Measurements from ENCODE around the gene TTC27.
A peak's percentile ranks its signal among the peaks of the same experiment; 100 is the strongest.
"Not testable (repeated sequence)": the region's sequence is repeated elsewhere in the genome, so short reads cannot be mapped to it uniquely, and the experiment has no call there.

TTC27 gene

DNA sequence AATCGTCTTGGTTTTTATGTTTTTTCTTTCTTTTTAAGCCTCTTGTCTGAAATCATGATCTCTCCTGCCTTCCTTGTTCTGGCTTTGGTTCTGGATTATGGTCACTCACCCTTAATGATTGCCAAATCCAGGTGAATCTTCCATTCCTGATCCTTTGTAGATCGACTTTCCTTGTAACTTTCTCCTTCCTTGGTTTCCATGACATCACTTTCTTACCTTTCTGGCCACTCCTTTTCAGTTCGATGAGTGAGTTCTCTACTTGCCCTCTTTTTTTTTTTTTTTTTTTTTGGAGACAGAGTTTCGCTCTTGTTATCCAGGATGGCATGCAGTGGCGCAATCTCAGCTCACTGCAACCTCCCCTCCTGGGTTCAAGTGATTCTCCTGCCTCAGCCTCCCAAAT is 179.8 kb downstream of the TTC27 start:
- no peak for DNase-seq (ENCODE audit: low spot score)

DNA sequence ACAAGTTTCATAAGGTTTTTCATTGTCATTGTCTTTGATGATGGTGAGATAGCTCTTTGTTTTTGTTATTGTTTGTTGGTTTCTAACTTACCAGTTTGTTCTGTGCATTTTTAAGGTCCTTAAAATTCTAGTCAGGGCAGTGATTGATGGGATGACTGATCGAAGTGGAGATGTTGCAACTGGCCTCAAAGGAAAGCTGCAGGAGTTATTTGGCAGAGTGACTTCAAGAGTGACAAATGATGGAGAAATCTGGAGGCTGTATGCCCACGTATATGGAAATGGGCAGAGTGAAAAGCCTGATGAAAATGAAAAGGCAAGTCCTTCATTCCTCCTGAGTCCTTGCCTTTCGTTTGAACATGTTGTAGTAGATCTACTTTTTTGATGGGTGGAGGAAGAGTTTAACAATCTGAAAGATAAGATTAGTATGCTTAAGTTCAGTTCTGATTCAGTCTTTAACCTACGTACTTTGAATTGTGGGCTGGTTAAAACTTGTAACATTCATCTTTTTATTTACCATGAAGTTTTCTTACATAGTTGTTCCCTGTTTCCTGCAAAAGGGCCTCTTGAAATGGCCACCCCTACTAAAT is 183.2 kb downstream of the TTC27 start:
- DNase-seq (ENCODE audit: low spot score): peak; percentile 12

DNA sequence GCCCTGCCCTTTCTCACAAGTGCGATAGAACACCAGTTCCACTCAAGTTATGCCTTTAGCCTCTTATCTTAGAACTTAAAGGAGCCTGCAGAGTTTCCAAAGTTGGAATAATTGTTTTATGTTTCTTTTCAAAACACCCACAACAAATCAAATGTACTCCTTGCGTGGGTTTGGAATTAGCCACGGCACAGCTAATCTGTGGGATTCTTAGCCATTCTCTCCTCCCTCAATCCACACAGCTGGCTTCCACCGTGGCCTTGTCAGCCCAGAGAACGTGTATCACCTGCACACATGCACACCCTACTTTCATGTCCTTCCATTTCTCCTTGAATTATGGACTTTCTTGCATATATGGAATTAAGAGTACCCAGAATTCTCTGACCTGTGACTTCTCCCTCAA is 183.8 kb downstream of the TTC27 start:
- DNase-seq (ENCODE audit: low spot score): no peak

DNA sequence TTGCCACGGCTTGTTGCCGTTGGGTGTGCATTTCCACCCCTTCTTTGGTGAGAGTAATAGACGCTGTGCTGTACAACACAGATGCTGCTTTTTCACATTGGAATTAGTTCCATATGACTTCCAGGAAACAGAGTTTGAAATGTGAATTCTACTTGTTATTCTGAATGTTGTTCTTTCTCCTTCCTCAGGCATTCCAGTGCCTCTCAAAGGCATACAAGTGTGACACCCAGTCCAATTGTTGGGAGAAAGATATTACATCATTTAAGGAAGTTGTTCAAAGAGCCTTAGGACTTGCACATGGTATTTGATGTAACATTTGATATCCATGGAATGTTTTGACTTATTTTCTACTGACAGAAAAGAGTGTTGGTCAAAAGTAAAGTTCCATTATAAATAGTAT is 184.5 kb downstream of the TTC27 start:
- DNase-seq (ENCODE audit: low spot score): peak; percentile 35

DNA sequence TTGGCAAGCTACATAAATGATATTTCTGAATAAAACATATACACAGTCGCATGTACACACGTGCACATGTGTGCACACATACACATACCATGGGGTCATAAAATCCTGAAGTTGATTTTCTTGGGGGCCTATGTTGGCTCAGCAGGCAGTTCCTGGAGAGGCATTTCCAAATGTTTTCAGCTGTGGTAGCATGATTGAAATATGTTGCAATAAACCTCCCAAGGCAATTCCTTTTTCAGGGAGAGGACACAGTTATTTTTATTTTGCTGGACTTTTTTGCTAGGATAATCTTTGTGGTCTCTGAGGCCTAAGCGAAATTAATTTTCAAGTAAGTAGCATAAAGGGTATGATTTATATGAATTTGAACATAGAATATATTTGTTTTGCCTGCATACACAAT is 192.2 kb downstream of the TTC27 start:
- no peak for DNase-seq (ENCODE audit: low spot score)

DNA sequence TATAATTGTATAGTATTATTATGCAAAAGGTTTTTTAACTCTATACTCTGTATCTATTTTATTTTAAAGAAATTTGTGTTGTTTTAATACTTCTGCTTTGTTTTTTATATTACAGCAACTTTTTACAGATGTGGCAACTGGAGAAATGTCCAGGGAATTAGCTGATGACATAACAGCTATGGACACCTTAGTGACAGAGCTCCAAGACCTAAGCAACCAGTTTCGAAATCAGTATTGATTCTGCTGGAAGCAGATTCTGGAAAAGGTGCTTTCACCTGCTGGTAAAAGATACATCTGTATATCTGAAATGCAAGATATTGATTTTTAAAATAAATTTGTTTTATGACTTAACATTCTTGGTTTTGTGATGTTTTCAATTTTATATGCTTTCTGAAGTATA is 192.9 kb downstream of the TTC27 start:
- DNase-seq (ENCODE audit: low spot score): no peak

DNA sequence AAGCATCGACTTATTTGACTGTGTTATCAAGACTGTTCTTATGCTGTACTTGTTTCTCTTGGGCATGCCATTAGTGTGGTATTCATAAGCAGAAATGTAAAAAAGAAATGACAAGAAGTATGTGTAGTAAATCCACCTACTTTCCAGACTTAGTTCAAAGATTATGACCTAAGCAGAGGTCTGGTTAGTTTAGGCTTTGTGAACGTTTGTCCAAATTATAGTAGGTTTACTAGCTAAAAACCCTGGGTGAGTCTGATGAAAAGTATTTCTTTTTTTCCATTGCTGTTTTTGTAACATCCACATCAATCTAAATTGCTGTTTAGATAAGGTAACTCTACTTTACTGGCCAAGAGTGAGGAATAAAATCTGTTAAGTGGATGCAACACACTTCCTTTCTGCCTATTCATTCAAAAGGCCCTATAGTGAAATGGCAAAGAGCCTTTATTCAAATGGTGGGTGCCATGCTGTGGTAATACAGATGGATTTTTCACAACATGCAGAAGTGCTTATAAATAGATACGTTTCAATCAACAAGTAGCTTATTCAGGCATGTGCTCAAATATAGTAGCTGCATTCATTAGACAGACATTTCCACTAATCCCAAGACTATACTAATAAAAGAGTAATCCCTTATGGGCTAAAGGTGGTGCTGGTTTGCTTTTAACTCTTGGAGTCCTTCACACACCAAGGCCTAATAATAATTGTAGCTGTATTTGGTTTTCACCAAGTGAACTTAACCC is 196.4 kb downstream of the TTC27 start:
- no peak for DNase-seq (ENCODE audit: low spot score)

DNA sequence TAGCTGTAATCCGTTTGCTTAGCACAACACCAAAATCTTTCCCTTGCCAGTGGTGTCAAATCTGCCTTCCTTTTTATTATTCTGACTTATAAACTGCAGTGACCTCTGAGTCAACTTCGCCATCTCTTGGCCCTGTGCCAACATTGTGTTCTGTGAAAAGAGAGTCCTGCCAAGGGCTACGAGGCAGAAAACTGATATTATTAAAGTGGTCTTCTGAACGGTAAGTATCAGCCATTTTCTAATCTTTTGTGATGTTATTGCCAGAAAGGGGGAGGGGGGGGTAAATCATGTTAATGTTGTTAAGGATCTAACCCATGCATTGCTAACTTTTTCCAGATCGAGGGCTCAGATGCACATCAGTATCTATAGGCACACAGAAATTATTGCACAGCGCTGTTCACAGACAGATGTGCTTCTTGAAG is 197.5 kb downstream of the TTC27 start:
- no peak for DNase-seq (ENCODE audit: low spot score)

DNA sequence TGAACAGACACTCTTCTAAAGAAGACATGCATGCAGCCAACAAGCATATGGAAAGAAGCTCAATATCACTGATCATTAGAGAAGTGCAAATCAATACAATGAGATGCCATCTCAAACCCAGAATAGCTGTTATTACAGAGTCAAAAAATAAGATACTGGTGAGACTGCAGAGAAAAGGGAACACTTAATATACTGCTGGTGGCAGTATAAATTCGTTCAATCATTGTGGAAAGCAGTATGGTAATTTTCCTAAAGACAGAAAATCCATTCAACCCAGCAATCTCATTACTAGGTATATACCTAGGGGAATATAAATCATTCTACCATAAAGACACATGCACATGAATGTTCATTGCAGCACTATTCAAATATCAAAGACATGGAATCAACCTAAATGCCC is 202.3 kb downstream of the TTC27 start:
- DNase-seq (ENCODE audit: low spot score): no peak

DNA sequence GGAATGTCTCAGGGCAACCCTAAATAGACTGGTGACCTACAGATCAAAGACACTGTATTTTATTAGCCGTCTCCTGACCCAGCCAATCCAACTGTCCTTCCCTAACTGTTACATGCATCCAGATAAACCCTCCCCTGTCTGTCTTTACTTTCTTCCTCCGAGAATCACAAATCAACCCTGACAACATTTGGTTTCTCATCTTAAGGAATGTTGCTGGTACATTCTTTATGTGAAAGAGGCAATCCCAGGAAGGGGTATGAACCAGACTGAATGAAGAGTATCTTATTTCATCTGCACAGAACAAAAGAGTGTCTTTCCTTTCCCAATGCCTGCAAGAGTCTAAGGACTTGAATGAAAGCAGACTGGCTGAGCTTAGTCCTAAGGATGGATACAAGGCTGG is 205.0 kb downstream of the TTC27 start:
- DNase-seq (ENCODE audit: low spot score): peak; percentile 22

DNA sequence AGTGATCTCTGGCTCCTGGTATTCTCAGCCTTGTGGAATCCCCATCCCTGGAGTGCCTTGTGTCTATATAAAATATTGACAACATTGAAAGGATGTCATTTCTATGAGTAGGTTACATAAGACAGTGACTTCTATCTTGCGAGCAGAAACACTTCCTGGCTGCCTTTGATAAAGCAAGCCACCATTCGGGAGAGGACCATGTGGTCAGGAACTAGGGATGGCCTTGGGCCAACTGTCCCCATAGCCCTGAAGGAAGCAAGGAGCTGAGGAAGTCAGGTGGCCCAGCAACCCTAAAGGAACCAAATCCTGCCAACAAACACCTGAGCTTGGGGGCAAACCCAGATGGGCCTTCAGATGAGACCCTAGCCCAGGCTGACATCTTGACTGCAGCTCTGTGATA is 205.9 kb downstream of the TTC27 start:
- DNase-seq (ENCODE audit: low spot score): no peak

DNA sequence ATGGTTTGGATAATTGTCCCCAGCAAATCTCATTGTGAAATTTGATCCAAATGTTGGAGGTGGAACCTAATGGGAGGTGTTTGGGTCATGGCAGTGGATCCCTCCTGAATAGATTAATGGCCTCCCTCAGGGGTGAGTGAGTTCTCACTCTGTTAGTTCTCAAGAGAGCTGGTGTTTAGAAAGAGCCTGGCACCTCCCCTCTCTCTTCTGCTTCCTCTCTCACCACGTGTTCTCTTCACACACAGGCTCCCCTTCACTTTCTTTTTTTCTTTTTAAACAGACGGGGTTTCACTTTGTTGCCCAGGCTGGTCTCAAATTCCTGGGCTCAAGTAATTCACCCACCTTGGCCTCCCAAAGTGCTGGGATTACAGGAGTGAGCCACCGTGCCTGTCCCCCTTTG is 207.3 kb downstream of the TTC27 start:
- no peak for DNase-seq (ENCODE audit: low spot score)

DNA sequence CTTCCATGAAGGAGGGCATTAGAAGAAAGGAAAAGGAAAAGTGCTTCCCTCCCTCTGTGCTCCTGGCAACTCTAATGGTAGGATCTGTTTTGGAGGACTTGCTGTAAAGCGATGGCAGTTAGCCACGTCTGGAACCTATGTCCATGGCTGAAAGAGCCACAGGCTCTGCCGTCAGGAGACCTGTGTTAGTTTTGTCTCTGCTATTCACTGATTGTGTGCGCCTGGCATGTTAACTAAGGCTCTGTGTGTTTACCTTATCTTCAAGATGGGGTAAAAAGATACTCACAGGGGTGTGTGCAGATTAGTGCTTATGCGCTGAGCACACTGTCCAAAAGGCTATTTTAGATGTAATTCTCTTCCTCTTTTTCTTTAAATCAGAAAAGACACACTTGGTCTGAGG is 209.1 kb downstream of the TTC27 start:
- no peak for DNase-seq (ENCODE audit: low spot score)

DNA sequence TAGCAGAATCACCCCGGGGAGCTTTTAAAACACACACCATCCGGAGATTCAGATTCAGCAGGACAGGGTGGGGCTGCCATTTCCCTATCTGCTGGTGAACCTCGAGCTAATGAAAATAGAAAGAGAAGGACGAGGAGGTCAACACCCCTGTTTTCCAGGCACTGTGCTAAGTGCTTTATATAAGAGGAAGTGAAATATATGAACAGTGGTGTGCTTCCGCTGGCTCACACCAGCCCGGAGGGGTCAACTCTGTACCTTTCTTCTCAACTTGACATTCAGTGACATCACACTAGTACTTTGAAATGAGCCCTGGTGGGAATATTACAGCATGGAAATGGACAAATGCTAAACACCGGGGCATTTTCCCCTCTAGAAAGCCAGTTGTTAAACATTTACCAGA is 210.6 kb downstream of the TTC27 start:
- DNase-seq (ENCODE audit: low spot score): no peak

DNA sequence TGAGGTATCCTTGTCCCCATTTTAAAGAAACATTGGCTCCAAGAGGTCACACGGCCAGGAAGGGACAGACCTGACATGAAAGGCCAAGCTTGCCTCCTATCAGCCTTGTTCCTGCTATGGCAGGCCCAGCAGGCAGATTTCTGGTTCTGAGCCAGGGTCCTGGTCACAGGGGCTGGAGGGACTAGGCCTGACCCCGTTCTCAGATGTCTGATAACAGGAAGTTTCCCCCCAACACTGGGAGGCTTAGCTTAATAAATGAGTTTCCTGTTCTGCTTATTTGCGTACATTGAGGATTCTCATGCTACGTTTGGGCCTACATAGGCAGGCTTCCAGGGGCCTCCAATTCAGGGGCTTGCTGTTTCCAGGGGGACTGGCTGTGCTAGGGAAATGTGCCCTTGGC is 211.1 kb downstream of the TTC27 start:
- no peak for DNase-seq (ENCODE audit: low spot score)

DNA sequence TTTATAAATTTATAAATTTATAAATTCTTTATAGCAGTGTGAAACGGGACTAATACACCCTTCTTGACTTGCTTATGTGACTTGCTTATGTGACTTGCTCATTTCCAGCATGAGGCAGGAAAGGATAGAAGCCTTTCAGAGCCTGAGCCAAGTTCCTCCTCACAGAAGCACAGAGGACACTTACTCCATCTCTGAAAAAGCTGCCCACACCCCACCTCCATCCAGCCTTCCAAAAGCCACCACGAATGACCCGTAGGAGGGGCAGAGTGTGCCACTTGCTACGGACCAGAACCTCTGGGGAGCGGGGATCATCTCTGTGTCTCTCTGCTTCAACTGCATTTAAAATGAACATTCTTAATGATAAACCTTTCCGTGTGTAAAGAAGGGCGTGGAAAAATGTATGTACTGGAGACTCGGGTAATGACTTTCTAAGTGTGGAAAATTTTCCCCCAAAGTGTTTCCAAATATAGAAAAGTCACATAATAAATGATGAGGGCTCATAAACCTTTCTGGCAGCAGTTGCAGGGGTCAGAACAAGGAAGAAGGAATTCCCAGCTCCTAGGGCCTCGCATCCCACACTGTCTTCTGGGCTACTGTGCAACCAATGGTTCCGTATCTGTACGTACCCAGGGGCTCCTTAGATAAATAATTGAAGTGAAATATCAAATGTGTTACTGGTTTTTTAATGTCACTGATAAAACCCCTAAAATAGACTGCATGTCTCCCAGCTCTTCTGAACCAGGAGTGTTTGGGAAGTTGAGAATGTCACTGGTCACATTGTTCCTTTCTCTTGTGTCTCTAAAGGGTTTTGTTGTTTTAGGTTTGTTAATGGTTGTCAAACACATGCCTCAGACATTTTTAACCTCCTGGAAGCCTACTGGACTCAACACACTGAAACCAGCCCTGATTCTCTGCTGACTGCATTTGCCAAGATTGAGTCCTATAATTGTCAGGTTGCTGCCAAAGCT is 214.4 kb downstream of the TTC27 start:
- no peak for DNase-seq (ENCODE audit: low spot score)

DNA sequence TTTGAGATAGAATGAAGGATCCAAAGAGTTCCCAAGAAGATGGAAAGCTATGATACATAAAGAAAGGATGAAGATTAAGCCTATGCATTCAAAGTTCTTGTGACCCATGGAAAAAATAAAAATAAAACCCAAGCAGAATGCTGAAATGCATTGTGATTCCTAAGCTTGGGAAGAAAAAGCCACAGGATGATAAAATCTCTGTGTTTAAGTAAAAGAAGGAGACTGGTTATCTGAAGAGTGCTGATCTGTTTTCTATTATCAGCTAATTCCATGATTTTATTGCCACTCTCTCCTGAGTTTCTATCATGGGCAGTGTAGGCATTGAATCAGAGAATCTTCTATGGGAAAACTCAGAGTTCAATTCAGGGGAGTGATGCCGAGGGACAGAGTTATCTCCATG is 215.8 kb downstream of the TTC27 start:
- DNase-seq (ENCODE audit: low spot score): no peak

DNA sequence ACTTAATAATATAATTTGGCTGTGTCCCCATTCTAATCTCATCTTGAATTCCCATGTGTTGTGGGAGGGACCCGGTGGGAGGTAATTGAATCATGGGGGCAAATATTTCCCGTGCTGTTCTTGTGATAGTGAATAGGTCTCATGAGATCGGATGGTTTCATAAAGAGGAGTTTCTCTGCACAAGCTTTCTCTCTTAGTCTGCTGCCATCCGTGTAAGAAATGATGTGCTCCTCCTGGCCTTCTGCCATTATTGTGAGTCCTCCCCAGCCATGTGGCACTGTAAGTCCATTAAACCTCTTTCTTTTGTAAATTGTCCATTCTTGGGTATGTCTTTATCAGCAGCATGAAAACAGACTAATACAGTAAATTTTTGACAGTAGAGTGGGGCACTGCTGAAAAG is 216.4 kb downstream of the TTC27 start:
- DNase-seq (ENCODE audit: low spot score): no peak

DNA sequence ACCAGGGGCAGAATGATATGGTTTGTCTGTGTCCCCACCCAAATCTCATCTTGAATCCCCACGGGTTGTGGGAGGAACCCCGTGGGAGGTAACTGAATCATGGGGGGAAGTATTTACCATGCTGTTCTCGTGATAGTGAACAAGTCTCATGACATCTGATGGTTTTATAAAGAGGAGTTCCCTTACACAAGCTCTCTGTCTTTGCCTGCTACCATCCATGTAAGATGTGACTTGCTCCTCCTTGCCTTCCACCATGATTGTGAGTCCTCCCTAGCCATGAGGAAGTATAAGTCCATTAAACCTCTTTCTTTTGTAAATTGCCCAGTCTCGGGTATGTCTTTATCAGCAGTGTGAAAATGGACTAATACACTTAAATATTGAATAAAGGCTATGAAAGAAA is 218.4 kb downstream of the TTC27 start:
- DNase-seq (ENCODE audit: low spot score): not testable (repeated sequence)

DNA sequence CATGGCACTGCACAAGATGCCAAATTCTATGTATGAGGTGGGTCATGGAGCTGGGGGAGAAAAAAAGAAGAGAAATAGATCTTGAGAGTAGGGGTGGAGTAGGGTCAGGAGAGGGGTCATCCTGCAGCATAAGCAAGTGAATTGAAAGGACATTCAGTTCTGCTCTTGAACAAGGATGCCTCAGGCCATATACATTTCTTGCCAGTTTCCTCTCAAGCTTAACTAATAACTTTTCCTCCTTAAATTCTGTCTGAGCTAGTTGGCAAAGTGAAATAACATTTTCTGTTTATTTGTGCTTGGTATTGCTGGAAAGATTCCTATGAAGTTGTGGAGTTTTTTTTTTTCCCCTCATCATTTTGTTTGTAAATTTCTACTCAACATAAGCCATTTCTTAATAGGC is 219.9 kb downstream of the TTC27 start:
- DNase-seq (ENCODE audit: low spot score): no peak

DNA sequence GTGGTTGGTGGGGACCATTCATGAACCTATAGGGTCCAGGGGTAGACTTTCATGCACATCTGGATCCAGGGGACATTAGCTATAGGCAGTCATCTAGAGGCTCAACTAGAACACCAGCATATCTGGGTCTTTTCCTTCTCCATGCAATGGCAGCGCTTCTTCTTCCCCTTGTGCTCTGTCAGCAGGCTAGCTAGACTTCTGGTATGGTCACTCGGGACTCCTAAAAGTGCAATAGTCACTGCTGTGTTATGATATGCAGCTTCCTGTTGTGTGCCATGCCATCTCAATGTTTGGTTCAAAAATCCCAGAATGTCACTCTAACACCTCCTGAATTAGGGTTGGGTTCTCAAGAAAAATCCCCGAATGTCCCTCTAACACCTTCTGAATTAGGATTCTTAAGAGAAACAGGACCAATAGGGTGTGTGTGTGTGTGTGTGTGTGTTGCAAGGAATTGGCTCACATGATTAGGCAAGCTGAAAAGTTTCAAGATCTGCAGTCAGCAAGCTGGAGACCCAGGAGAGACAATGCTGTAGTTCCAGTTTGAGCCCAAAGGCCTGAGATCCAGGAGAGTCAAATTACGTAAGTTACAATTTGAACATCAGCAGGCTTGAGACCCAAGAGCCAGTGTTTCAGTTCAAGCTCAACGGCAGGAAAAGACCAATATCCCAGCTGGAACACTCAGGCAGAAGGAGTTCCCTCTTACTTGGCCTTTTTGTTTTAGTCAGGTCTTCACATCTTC is 221.8 kb downstream of the TTC27 start:
- DNase-seq (ENCODE audit: low spot score): no peak

DNA sequence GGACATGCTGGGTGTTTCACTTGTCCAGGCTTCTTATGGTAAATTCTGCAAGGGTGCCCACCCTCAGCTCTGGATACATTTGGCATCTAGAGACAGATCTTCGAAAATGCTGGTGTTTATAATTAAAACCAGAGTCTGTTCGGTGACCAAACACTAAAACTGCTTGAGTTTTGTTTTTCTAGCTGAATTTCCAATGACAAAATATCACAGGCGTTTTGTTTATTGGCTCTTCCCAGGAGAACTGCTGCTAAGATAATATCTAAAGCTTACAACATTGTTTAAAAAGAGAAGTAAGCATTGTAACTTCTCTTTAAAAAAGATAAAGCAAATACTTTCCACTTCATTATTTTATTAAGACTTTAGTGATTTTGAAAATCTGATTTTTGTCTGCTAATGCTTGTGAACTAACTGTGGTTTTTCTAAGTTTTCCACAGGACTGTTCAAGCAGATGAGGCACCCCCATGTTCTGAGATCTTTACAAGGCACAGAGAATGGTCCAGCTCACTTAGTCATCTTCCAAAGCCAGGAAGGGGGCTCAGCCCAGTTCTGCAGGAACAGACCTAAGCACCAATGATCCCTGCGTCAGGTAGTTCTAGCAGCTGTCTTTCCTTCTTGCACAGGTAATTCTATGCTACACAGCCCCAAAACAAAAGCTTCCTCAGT is 224.1 kb downstream of the TTC27 start:
- DNase-seq (ENCODE audit: low spot score): no peak

Data from GM03348 (cell line).